Gastrocnemius medialis (tissue), 4 donors: ENCODE measurements around the gene ACOXL. TPM values are rescaled to one million over a fixed set of nuclear protein-coding genes. Genes with fewer than 3 reads are reported as not detected.
A peak's percentile ranks its signal among the peaks of the same experiment; 100 is the strongest.
"Not testable (repeated sequence)": the region's sequence is repeated elsewhere in the genome, so short reads cannot be mapped to it uniquely, and the experiment has no call there.

Experiments
- ATAC-seq, 2 donors: fragments of 150-250 bp; one replicate each; pipeline ENCODE4 v1.9.1; 2016
- DNase-seq, 2 donors: peaks; one replicate each; pipeline ENCODE4 v3.0.0-alpha.2; 2019
- H3K27ac ChIP-seq, 4 donors: fragments of 200-600 bp; sonication (generic); 1 replicate in 1 of 4; 2 replicates in 3 of 4; pipeline ENCODE4 v1.5.1; 2016 to 2018; ENCODE audit warnings: mild to moderate bottlenecking in 2 of 4, moderate library complexity in 1 of 4
- H3K27me3 ChIP-seq, 3 donors: fragments of 200-600 bp; sonication (generic) in 2 of 3; 1 replicate in 1 of 3; 2 replicates in 2 of 3; pipeline versions ENCODE4 v1.5.1 to v1.6.0; 2016 to 2019; ENCODE audit warnings: mild to moderate bottlenecking in 1 of 3, moderate library complexity in 1 of 3
- H3K36me3 ChIP-seq, 2 donors: fragments of 200-600 bp; sonication (generic) in 1 of 2; one replicate each; pipeline ENCODE4 v1.5.1; 2017 to 2018
- H3K4me1 ChIP-seq, 2 donors: fragments of 200-600 bp; sonication (generic) in 1 of 2; one replicate each; pipeline ENCODE4 v1.5.1; 2016 to 2017; ENCODE audit warnings: mild to moderate bottlenecking in 2 of 2
- H3K4me3 ChIP-seq, 4 donors: fragments of 200-600 bp; sonication (generic) in 3 of 4; 1 replicate in 1 of 4; 2 replicates in 3 of 4; pipeline ENCODE4 v1.5.1; 2016 to 2019; ENCODE audit warnings: mild to moderate bottlenecking in 2 of 4
- H3K9me3 ChIP-seq, 3 donors: fragments of 200-600 bp; sonication (generic) in 2 of 3; 1 replicate in 1 of 3; 2 replicates in 2 of 3; pipeline ENCODE4 v1.5.1; 2016 to 2019
- POLR2A ChIP-seq, 2 donors: fragments of 450-650 bp; IDR thresholded peaks; one replicate each; pipeline ENCODE4 v1.6.1; 2017; ENCODE audit warnings: antibody characterized with exemption in 2 of 2, mild to moderate bottlenecking in 2 of 2, moderate library complexity in 2 of 2
- in situ Hi-C, 4 donors: fragments of 200-750 bp; cut with MboI; loops; one replicate each; pipeline versions ENCODE4 v1.15.0 to v1.8.0; 2017; ENCODE audit warnings: low sequenced_read_pairs in 4 of 4
- intact Hi-C: fragments of 100-400 bp; cut with DNase I; formaldehyde crosslinking; loops from one replicate; pipeline ENCODE4 v1.15.1; 2023; ENCODE audit warnings: low total_unique reads
- total RNA-seq, 4 donors: library from RNA; depleted of rRNA; stranded (reverse); fragments of >200 nt; gene quantifications; one replicate each; pipeline versions ENCODE4 v1.1.0 to v1.2.3, GENCODE V29; 2016
- TF ChIP-seq, protein P1 (sequence below), 5 experiments: fragments of 450-650 bp in 3 of 5; fragments of 200-600 bp in 2 of 5; sonication (generic) in 2 of 5; IDR thresholded peaks in 4 of 5; conservative IDR thresholded peaks in 1 of 5; 1 replicate in 4 of 5; 2 replicates in 1 of 5; pipeline ENCODE4 v1.5.1; 2016 to 2019; ENCODE audit warnings: antibody characterized with exemption in 5 of 5, mild to moderate bottlenecking in 3 of 5, moderate library complexity in 3 of 5

Gene ACOXL
- total RNA-seq, 4 donors from 2014 or later = not detected

DNA sequence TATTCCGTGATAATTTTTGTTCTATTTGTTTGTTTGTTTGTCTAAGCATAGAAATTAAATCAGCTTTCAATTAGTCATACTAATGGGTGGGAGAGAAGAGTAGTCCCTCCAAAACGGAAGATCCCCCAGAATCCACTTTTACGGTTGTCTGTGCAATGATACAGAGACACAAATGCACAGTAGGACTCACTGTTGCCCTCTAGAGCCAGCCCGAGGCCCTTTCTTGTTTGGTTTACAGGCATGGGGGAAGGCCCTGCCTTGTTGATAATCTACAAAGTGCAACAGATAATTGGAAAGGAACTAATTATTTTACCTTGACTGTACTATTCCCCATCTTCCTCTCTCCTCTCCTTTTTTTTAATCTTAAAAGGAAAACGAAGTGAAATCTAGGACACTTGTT is 121.1 kb downstream of the ACOXL start:
- in situ Hi-C loops = no loop called here
- H3K4me1 ChIP-seq = no peaks in the 10 kb centered on the region
- H3K9me3 ChIP-seq = no peaks in the 10 kb centered on the region

DNA sequence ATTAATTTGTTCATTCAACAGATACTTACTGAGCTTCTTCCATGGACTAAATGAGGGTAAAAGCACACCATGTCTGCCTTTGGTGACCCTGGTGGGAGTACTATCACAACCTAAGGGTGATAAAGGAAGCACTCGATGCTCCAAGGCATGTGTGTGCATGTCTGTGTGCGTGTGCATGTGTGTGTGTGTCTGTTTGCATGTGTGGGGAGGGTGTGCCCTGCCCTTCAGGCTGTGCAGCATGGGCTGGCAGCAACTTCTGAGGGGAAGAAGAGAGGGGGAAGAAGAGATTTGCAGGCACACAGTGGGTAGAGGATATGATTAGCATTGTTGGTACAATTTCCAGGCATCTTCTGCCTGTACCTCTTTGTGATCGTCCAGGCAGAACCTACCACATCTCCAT is 121.6 kb downstream of the ACOXL start:
- H3K36me3 ChIP-seq = no peaks in the 10 kb centered on the region
- no peaks in the 10 kb centered on the region for H3K9me3 ChIP-seq
- H3K27me3 ChIP-seq = peaks cover 0 to 11% (median 1%) of the 10 kb centered on the region in 3 donors
- TF ChIP-seq, protein P1, sequence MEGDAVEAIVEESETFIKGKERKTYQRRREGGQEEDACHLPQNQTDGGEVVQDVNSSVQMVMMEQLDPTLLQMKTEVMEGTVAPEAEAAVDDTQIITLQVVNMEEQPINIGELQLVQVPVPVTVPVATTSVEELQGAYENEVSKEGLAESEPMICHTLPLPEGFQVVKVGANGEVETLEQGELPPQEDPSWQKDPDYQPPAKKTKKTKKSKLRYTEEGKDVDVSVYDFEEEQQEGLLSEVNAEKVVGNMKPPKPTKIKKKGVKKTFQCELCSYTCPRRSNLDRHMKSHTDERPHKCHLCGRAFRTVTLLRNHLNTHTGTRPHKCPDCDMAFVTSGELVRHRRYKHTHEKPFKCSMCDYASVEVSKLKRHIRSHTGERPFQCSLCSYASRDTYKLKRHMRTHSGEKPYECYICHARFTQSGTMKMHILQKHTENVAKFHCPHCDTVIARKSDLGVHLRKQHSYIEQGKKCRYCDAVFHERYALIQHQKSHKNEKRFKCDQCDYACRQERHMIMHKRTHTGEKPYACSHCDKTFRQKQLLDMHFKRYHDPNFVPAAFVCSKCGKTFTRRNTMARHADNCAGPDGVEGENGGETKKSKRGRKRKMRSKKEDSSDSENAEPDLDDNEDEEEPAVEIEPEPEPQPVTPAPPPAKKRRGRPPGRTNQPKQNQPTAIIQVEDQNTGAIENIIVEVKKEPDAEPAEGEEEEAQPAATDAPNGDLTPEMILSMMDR (IDR thresholded peaks at IDR 0.05 in 4 of 5, conservative IDR thresholded peaks at IDR 0.05 in 1 of 5) = no peak
- no peak for TF ChIP-seq POLR2A (IDR thresholded peaks at IDR 0.05)
- DNase-seq = no peak
- intact Hi-C loops = loop anchor here (1.0 kb wide), 1 partner anchor 43 kb away; no protein-coding TSS in a partner anchor
- H3K27ac ChIP-seq = no peak overlapping the region
- H3K4me3 ChIP-seq = no peak overlapping the region
- in situ Hi-C loops = no loop called here
- no peaks in the 10 kb centered on the region for H3K4me1 ChIP-seq
- no peak for ATAC-seq

More for the DNA sequence above, 121.1 kb downstream of the ACOXL start:
- intact Hi-C loops = loop anchor here (1.0 kb wide), 1 partner anchor 42 kb away; no protein-coding TSS in a partner anchor
- Histone ChIP-seq H3K4me3 (no peak overlapping the region), H3K27me3 (peaks cover 0 to 9% (median 0%) of the 10 kb centered on the region in 3 donors), H3K27ac (no peak overlapping the region), H3K36me3 (no peaks in the 10 kb centered on the region)
- peak; percentile 33 to 39 for DNase-seq
- peak; percentile 77 to 85 for ATAC-seq
- TF ChIP-seq, protein P1 (IDR thresholded peaks at IDR 0.05 in 4 of 5, conservative IDR thresholded peaks at IDR 0.05 in 1 of 5) = peak in 4 of 5 experiments; percentile 38 to 63 (median 44)
- TF ChIP-seq POLR2A (IDR thresholded peaks at IDR 0.05) = no peak

DNA sequence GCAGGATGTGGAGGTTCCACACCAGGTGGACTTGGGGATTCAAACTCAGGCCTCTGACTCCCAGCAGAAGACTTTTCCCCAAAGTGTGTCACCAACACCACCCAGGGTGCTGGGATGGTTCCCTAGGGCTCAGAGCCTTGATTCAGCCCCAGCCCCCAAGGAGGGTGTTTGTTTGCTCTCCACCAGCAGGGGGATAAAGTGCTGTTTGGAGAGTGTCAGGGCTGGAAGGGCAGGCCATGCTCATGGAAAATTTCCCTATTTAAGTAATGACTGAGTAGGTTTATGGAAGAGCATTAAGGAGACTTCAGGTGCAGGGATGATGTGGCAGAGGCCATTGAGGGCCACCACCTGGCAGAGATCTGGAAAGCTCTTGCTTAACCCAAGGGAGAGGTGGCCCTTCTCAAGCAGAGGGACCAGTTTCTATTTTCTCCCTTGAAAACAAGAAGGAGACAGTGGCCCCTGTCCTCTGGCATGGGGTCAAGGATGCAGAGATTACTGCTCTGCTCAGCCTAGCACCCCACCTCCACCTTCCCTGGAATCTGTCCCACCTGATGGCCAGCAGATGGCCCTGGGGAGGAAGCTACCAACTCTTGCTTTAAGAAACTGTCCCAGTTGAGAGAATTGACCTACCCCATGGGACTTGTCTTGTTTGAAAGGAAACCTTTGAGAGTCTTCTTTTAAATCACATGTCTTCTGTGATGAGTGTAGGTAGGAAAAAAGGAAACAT is 122.1 kb downstream of the ACOXL start:
- Histone ChIP-seq H3K4me3 (no peak overlapping the region), H3K36me3 (no peaks in the 10 kb centered on the region), H3K9me3 (no peaks in the 10 kb centered on the region), H3K27ac (no peak overlapping the region), H3K27me3 (peaks cover 4 to 15% (median 7%) of the 10 kb centered on the region in 3 donors), H3K4me1 (no peaks in the 10 kb centered on the region)
- ATAC-seq (no peak), DNase-seq (no peak)
- TF ChIP-seq POLR2A (IDR thresholded peaks at IDR 0.05) = no peak
- TF ChIP-seq, protein P1 (IDR thresholded peaks at IDR 0.05 in 4 of 5, conservative IDR thresholded peaks at IDR 0.05 in 1 of 5) = no peak
- intact Hi-C loops (no loop called here), in situ Hi-C loops (no loop called here)

DNA sequence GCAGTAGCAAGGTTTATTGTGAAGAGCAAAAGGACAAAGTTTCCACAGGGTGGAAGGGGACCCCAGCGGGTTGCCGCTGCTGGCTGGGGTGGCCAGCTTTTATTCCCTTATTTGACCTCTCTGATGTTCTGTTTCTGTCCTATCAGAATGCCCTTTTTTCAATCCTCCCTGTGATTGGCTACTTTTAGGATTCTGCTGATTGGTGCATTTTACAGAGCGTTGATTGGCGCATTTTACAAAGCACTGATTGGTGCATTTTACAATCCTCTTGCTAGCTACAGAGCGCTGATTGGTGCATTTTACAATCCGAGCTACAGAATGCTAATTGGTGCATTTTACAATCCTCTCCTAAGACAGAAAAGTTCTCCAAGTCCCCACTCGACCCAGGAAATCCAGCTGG is 123.5 kb downstream of the ACOXL start:
- intact Hi-C loops, ATAC-seq, DNase-seq, in situ Hi-C loops, H3K4me3 ChIP-seq, H3K9me3 ChIP-seq, H3K4me1 ChIP-seq, H3K27ac ChIP-seq, H3K36me3 ChIP-seq: not testable (repeated sequence)
- peaks cover 9 to 17% (median 14%) of the 10 kb centered on the region in 3 donors for H3K27me3 ChIP-seq

DNA sequence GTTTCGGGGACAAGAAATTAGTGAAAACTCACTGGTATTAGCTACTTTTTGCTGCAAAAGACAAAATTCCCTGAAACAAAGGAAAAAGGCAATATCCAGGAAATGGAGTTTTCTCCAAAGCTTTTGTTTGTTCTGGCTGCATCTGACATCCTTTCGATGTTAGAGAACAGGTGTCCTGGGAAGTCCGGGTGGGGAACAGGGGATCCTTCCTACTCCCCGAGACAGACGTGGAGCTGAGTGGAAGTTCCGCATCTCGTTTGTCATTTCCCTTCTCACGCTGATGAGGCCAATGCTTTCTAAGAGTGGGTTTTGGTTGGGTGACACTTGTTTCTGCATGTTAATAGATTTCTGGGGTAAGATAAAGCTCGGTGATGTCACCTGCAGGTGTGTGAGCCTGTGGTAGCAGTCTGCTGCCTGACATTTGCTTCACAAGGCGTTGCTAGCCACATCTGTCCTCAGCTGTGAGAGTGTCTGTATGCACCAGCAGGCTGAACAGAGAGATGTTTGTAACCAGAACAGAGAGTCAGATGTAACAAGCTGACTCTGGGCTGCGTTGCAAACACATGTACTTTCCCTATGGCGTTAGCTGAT is 125.9 kb downstream of the ACOXL start:
- ATAC-seq = no peak
- H3K36me3 ChIP-seq = no peaks in the 10 kb centered on the region
- no peaks in the 10 kb centered on the region for H3K9me3 ChIP-seq
- H3K4me3 ChIP-seq = no peak overlapping the region
- in situ Hi-C loops = no loop called here
- no peak for DNase-seq
- TF ChIP-seq, protein P1 (IDR thresholded peaks at IDR 0.05 in 4 of 5, conservative IDR thresholded peaks at IDR 0.05 in 1 of 5) = no peak
- no peak for TF ChIP-seq POLR2A (IDR thresholded peaks at IDR 0.05)
- no peak overlapping the region for H3K27ac ChIP-seq
- H3K4me1 ChIP-seq = no peaks in the 10 kb centered on the region
- peaks cover 9 to 24% (median 14%) of the 10 kb centered on the region in 3 donors for H3K27me3 ChIP-seq
- intact Hi-C loops = no loop called here
